Adrenal gland (tissue), 12 donors: Measurements from ENCODE around the gene APCDD1L. TPM values are rescaled to one million over a fixed set of nuclear protein-coding genes. Genes with fewer than 3 reads are reported as not detected.

Source experiments
- DNase-seq, 7 donors: peaks; one replicate each; pipeline ENCODE4 v3.0.0-alpha.2; 2019 to 2020
- H3K27ac ChIP-seq, 5 donors: fragments of 200-600 bp; sonication (generic) in 4 of 5; 1 replicate in 3 of 5; 2 replicates in 2 of 5; pipeline versions ENCODE4 v1.5.1 to v1.8.0; 2016 to 2020; ENCODE audit warnings: mild to moderate bottlenecking in 1 of 5
- H3K27me3 ChIP-seq: fragments of 200-600 bp; 2 replicates; pipeline ENCODE4 v1.8.0; 2021
- H3K36me3 ChIP-seq, 2 donors: fragments of 200-600 bp; replicated peaks in 1 of 2; 1 replicate in 1 of 2; 2 replicates in 1 of 2; pipeline versions ENCODE4 v1.5.1 to v1.8.0; 2018 to 2022
- H3K4me1 ChIP-seq, 2 donors: fragments of 200-600 bp; replicated peaks in 1 of 2; 1 replicate in 1 of 2; 2 replicates in 1 of 2; pipeline versions ENCODE4 v1.5.1 to v1.8.0; 2018 to 2021
- H3K4me3 ChIP-seq, 4 donors: fragments of 200-600 bp; sonication (generic) in 3 of 4; one replicate each; pipeline ENCODE4 v1.5.1; 2016 to 2018
- H3K9me3 ChIP-seq, 3 donors: fragments of 200-600 bp; sonication (generic) in 1 of 3; replicated peaks in 1 of 3; 1 replicate in 2 of 3; 2 replicates in 1 of 3; pipeline versions ENCODE4 v1.5.1 to v1.8.0; 2016 to 2021
- POLR2A ChIP-seq, 2 donors: fragments of 450-650 bp; IDR thresholded peaks; one replicate each; pipeline ENCODE4 v1.6.1; 2017; ENCODE audit warnings: antibody characterized with exemption in 2 of 2, mild to moderate bottlenecking in 2 of 2, moderate library complexity in 1 of 2
- WGBS, 4 donors: extraction: QIAGEN DNeasy Blood & Tissue Kit in 2 of 4; methylation state at CpG; one replicate each; pipeline versions ENCODE4 v1.1.5 to v1.1.7; 2013 to 2017; 5-methylcytosine and 5-hydroxymethylcytosine counted together
- intact Hi-C, 2 donors: fragments of 100-400 bp; cut with DNase I; formaldehyde crosslinking; loops; one replicate each; pipeline versions ENCODE4 v1.14.1 to v1.15.0; 2022 to 2023
- polyA plus RNA-seq, 3 donors: library from polyadenylated mRNA; stranded (reverse); fragments of 200-250 nt in 2 of 3; fragments of 350-450 nt in 1 of 3; fragmentation: Illumina TruSeq in 1 of 3; extraction: RNeasy Lipid Tissue Mini Kit (QIAGEN cat#74804) in 1 of 3; gene quantifications; one replicate each; pipeline ENCODE4 v1.2.3, GENCODE V29; 2013 to 2014
- total RNA-seq, 9 donors: library from RNA; depleted of rRNA in 4 of 9; stranded (reverse); fragments of >200 nt in 4 of 9; fragments of 120-200 nt in 1 of 9; fragmentation: NEBNext Ultra II Directional in 1 of 9; extraction: Animal tissue kit (Norgen Biotek cat#: 25700) in 1 of 9; gene quantifications; one replicate each; pipeline versions ENCODE4 v1.1.0 to v1.2.4, GENCODE V29; 2013 to 2023
- TF ChIP-seq, protein P1 (sequence below), 6 experiments: fragments of 450-650 bp in 4 of 6; fragments of 200-600 bp in 2 of 6; sonication (generic) in 1 of 6; IDR thresholded peaks; 1 replicate in 5 of 6; 2 replicates in 1 of 6; pipeline versions ENCODE4 v1.5.1 to v1.8.0; 2016 to 2021; ENCODE audit warnings: antibody characterized with exemption in 6 of 6, mild to moderate bottlenecking in 2 of 6, moderate library complexity in 1 of 6
- donor health status: healthy with polysubstance abuse.
- donor health status: Bipolar disorder and iron deficiency.
- donor health status: DM: yes; HTN: yes; CAD: no.
- donor health status: DM: no; HTN: no; CAD: no.
- donor health status: DM: no; HTN: no; CAD: no.
- donor health status: DM: yes; HTN: yes; CAD: no.

Gene APCDD1L
- total and polyA plus RNA-seq, 12 donors, result 0.06 to 0.96 (median 0.27) TPM; not detected in 4

DNA sequence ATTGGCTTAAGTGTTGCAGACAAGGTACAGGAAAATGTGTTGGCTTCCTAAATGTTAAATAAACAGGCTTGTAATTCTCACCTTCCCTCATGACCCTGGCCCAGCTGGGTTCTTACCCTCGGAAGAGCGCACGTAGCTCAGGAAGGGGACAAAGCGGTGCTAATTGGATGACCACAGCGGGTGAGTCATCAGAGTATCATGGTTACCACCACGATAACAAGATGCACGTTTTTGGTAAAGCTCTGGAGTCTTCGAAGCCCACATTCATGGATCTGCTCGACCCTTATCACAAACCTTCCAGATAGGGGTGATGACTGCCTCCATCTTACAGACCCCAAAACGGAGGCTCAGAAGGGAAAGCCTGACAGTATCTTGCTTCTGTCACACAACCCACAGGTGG, 32.8 kb downstream of the APCDD1L start:
- Histone ChIP-seq H3K4me3 (no peak overlapping the region), H3K27me3 (no peaks in the 10 kb centered on the region), H3K27ac (no peak overlapping the region), H3K36me3 (no peaks in the 10 kb centered on the region), H3K4me1 (no peaks in the 10 kb centered on the region), H3K9me3 (peaks cover 0 to 13% (median 0%) of the 10 kb centered on the region in 3 donors)
- intact Hi-C loops, result loop anchor here in 1 of 2 donors (5.0 to 10.0 kb wide), 2 partner anchors 165 to 372 kb away; partner anchors contain the start of genes GNAS and GNAS-AS1
- DNase-seq, result no peak
- TF ChIP-seq, protein P1, sequence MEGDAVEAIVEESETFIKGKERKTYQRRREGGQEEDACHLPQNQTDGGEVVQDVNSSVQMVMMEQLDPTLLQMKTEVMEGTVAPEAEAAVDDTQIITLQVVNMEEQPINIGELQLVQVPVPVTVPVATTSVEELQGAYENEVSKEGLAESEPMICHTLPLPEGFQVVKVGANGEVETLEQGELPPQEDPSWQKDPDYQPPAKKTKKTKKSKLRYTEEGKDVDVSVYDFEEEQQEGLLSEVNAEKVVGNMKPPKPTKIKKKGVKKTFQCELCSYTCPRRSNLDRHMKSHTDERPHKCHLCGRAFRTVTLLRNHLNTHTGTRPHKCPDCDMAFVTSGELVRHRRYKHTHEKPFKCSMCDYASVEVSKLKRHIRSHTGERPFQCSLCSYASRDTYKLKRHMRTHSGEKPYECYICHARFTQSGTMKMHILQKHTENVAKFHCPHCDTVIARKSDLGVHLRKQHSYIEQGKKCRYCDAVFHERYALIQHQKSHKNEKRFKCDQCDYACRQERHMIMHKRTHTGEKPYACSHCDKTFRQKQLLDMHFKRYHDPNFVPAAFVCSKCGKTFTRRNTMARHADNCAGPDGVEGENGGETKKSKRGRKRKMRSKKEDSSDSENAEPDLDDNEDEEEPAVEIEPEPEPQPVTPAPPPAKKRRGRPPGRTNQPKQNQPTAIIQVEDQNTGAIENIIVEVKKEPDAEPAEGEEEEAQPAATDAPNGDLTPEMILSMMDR (IDR thresholded peaks at IDR 0.05), result no peak
- no peak for TF ChIP-seq POLR2A (IDR thresholded peaks at IDR 0.05)
- WGBS, 4 donors, result 74 to 80% (median 77%) methylated on average over 10 of the region's 10 CpGs

DNA sequence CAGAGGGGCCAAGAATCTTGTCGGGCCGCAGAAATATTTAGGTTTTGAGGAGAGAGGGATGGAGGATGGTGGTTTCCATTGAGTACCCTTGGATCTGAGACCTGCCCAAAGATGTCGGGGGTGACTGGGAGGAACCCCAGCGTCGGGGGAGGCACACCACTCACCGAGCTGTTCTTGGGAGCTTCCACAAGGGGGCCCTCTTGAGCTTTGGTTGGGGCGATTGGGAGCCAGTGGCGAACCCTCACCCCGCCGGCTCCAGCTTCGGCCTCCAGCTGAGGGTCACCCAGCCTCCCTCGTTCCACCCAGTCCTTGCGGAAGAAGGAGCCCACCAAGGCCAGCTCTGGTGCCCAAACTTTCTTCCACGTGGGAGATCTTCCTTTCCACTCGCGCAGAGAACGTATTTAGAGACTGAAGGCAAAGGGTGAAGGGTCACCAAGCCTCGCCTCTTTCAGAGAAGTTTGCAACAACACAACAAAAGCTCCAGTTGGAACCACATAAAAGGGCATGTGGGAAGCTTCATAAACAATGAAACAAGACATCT, 33.6 kb downstream of the APCDD1L start:
- H3K27me3 ChIP-seq, result no peaks in the 10 kb centered on the region
- DNase-seq, result peak in 6 of 7 donors; percentile 41 to 74 (median 58)
- TF ChIP-seq POLR2A (IDR thresholded peaks at IDR 0.05), result no peak
- TF ChIP-seq, protein P1 (IDR thresholded peaks at IDR 0.05), result peak; percentile 41 to 83 (median 67)
- peaks cover 0 to 13% (median 0%) of the 10 kb centered on the region in 3 donors for H3K9me3 ChIP-seq
- WGBS, 4 donors, result 19 to 38% (median 27%) methylated on average over 8 to 18 of the region's 18 CpGs
- H3K4me3 ChIP-seq, result no peak overlapping the region
- intact Hi-C loops, result loop anchor here in 1 of 2 donors (5.0 to 10.0 kb wide), 2 partner anchors 166 to 373 kb away; partner anchors contain the start of genes GNAS and GNAS-AS1
- no peak overlapping the region for H3K27ac ChIP-seq
- H3K4me1 ChIP-seq, result no peaks in the 10 kb centered on the region
- H3K36me3 ChIP-seq, result no peaks in the 10 kb centered on the region

DNA sequence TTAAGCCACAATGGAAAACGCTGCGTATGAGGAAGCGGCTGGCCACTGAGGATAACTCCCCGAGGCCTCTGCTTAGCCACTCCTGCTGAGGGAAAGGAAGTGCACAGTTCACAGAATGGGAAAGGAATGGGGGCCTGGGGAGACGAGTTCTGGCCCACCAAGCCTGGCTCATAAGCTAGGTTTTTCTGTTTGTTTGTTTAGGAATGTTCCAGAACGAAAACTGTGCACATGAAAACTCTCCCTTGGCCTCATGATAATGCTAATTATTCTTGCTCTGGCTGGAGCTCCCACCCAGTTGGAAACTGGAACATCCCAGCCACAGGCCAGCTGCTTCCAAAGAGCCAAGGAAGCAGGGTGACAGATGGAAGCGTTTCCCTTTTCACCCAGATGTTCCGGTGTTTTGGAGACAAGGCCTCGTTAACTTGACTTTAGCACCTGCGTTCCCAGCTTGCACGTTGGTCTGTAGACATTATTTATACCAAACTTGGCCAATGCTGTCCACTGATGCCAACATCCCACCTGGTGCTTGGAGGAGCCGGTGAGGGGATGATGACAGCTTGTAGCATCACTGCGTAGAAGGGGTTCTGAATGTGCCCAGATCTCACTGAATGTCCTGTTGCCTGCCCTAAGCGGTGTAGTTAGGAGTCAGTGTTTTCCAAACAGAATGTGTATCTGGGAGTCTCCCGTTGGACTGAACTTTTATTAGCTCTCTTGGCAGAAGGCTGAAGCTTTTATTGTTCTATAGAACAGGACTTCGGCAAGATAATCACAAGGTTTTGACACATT, 34.5 kb downstream of the APCDD1L start:
- Histone ChIP-seq H3K9me3 (peaks cover 0 to 6% (median 0%) of the 10 kb centered on the region in 3 donors), H3K27ac (no peak overlapping the region), H3K36me3 (no peaks in the 10 kb centered on the region), H3K4me1 (no peaks in the 10 kb centered on the region), H3K4me3 (no peak overlapping the region), H3K27me3 (no peaks in the 10 kb centered on the region)
- WGBS, 4 donors, result 77 to 84% (median 79%) methylated on average over 16 of the region's 16 CpGs
- TF ChIP-seq, protein P1 (IDR thresholded peaks at IDR 0.05), result no peak
- no peak for TF ChIP-seq POLR2A (IDR thresholded peaks at IDR 0.05)
- intact Hi-C loops, result loop anchor here in 1 of 2 donors (5.0 to 10.0 kb wide), 2 partner anchors 167 to 374 kb away; partner anchors contain the start of genes GNAS and GNAS-AS1
- no peak for DNase-seq

DNA sequence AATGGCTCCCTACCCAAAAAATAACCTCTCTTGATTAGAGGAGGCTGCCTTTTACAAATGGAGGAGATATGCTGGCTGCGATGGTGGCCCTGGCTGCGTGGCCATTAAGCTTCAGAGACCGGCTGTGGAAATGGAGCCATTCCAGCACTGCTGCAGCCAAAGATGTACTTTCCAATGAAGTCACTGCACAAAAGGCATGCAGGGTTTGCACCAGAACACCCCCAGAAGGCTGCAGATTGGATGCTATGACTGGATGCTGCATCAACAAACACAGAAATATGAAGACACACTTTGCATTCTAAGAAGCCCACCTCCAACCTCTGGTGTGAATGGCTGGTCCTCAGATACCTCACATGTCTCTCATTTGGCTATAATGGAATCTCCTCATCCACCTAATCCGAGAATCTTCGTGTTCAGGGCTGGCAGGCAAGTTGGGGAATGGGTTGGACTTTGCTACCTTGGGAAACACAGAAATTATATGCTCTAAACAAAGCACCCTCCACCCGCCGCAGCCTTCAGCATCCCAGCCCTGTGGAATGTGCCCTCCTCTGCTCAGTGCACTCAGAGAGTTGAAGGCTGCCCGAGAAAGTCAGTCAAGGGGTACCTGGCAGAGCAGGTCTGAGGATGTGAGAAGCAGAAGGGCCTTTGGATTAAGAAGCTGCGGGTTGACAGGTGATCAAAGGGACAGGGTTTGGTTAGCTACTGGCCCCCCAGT, 35.3 kb downstream of the APCDD1L start:
- H3K4me1 ChIP-seq, result no peaks in the 10 kb centered on the region
- intact Hi-C loops, result loop anchor here in 1 of 2 donors (5.0 to 10.0 kb wide), 2 partner anchors 167 to 375 kb away; partner anchors contain the start of genes GNAS and GNAS-AS1
- H3K9me3 ChIP-seq, result peaks cover 0 to 5% (median 0%) of the 10 kb centered on the region in 3 donors
- no peak overlapping the region for H3K27ac ChIP-seq
- H3K27me3 ChIP-seq, result no peaks in the 10 kb centered on the region
- no peak overlapping the region for H3K4me3 ChIP-seq
- 79 to 96% (median 86%) methylated on average over 9 of the region's 9 CpGs for WGBS, 4 donors
- H3K36me3 ChIP-seq, result no peaks in the 10 kb centered on the region
- no peak for TF ChIP-seq POLR2A (IDR thresholded peaks at IDR 0.05)
- TF ChIP-seq, protein P1 (IDR thresholded peaks at IDR 0.05), result no peak
- no peak for DNase-seq
